ENCODE measurements around the gene TTI1.

The TTI1 gene

DNA sequence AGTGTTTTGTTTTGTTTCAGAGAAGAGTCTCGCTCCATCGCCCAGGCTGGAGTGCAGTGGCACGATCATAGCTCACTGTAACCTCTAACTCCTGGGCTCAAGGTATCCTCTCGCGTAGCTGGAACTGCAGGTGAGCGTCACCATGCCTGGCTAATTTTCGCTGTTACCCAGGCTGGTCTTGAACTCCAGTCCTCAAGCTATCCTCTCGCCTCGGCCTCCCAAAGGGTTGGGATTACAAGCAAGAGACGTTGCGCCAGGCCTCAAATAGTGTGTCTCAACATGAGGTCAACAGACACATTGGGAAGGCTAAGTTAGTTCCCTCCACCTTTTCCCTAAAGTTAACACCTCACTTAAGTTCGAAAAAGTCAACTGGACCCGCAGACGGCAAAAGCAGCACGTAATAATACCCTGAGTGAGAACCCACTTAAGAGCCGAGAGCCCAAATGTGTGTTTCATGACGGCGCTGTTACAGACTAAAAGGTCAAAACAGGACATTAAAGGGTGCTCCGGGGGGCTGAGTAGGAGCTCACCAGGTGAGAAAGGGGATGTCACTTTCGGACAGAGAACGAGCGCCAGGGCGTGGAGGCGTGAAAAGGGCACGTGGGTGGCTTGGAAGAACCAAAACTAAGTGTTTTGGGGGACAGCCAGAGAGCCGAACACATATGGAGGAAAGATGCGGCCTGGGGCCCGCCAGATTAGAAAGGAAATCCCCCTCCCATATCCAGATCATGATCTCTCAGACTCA lies 499 bp downstream of the TTI1 start:
- Histone ChIP-seq H3K9me3 (ENCODE audit: control insufficient read depth, insufficient read depth, low read depth, low read length) (no peaks in the 10 kb centered on the region), H3K4me1 (ENCODE audit: control insufficient read depth, insufficient read depth, low read length) (no peaks in the 10 kb centered on the region), H3K4me3 (ENCODE audit: low read depth, low read length) (peak overlapping the region; percentile 90), H3K36me3 (ENCODE audit: control insufficient read depth in 2 of 2, insufficient read depth in 1 of 2, low read length in 2 of 2) (peaks cover 5 to 49% of the 10 kb centered on the region in 2 experiments; a peak in 2 of 3 replicates), H3K27ac (ENCODE audit: extremely low read depth, low read depth, low read length) (peak overlapping the region; percentile 37; the same call in 1 of the 2 replicates)
- ChIA-PET CTCF (interaction anchor here (0.6 to 1.7 kb wide), 7 partner anchors 15 to 458 kb away, joined by 3 to 7 read pairs (median 4); no protein-coding TSS in a partner anchor), POLR2A (interaction anchor here (0.6 to 2.5 kb wide), 10 partner anchors 10 to 339 kb away, joined by 3 to 12 read pairs (median 4); partner anchors contain the start of gene CTNNBL1)
- TF ChIP-seq ZNF501 (tag by site-specific recombination; IDR thresholded peaks at IDR 0.05) (peak; percentile 36; the same call in 1 of the 2 replicates), ZFP37 (tag by site-specific recombination; IDR thresholded peaks at IDR 0.05) (no peak), ZFHX2 (tag by site-specific recombination; conservative IDR thresholded peaks at IDR 0.05) (peak; percentile 50), BCL11B (tag by site-specific recombination; IDR thresholded peaks at IDR 0.05; ENCODE audit: low read depth) (no peak), ZNF785 (tag by site-specific recombination; IDR thresholded peaks at IDR 0.05) (no peak)
- TF ChIP-seq, protein P1, sequence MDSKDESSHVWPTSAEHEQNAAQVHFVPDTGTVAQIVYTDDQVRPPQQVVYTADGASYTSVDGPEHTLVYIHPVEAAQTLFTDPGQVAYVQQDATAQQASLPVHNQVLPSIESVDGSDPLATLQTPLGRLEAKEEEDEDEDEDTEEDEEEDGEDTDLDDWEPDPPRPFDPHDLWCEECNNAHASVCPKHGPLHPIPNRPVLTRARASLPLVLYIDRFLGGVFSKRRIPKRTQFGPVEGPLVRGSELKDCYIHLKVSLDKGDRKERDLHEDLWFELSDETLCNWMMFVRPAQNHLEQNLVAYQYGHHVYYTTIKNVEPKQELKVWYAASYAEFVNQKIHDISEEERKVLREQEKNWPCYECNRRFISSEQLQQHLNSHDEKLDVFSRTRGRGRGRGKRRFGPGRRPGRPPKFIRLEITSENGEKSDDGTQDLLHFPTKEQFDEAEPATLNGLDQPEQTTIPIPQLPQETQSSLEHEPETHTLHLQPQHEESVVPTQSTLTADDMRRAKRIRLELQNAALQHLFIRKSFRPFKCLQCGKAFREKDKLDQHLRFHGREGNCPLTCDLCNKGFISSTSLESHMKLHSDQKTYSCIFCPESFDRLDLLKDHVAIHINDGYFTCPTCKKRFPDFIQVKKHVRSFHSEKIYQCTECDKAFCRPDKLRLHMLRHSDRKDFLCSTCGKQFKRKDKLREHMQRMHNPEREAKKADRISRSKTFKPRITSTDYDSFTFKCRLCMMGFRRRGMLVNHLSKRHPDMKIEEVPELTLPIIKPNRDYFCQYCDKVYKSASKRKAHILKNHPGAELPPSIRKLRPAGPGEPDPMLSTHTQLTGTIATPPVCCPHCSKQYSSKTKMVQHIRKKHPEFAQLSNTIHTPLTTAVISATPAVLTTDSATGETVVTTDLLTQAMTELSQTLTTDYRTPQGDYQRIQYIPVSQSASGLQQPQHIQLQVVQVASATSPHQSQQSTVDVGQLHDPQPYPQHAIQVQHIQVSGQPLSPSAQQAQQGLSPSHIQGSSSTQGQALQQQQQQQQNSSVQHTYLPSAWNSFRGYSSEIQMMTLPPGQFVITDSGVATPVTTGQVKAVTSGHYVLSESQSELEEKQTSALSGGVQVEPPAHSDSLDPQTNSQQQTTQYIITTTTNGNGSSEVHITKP (tag by site-specific recombination; IDR thresholded peaks at IDR 0.05): 0 out of 2 replicates have a peak, but pooled peaks have one; percentile 99

DNA sequence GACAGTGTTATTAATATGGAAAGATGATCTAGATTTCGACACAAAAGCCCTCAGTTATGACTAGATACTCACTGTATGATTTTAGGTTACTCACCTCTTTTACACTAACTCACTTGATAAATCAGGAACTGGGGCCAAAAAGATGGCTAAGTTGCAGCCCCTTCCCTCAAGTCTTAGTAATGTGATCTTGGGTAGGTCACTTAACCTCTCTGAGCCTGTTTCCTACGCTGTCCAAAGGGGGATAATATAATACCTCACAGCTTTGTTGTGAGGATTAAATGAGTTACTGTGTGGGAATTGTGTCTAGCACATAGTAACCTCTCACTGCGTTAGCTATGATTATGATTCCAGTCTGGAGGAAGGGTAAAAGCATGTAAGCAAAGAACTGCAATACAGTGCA lies 1.3 kb downstream of the TTI1 start:
- H3K9me3 ChIP-seq (ENCODE audit: control insufficient read depth, insufficient read depth, low read depth, low read length): no peaks in the 10 kb centered on the region
- H3K36me3 ChIP-seq (ENCODE audit: control insufficient read depth in 2 of 2, insufficient read depth in 1 of 2, low read length in 2 of 2): peaks cover 5 to 41% of the 10 kb centered on the region in 2 experiments; a peak in 2 of 3 replicates
- no peaks in the 10 kb centered on the region for H3K4me1 ChIP-seq (ENCODE audit: control insufficient read depth, insufficient read depth, low read length)
- POLR2A ChIA-PET: no interaction called here
- CTCF ChIA-PET: interaction anchor here (0.6 to 1.4 kb wide), 4 partner anchors 26 to 459 kb away, joined by 3 to 4 read pairs (median 3); no protein-coding TSS in a partner anchor
- H3K27ac ChIP-seq (ENCODE audit: extremely low read depth, low read depth, low read length): no peak overlapping the region
- no peak overlapping the region for H3K4me3 ChIP-seq (ENCODE audit: low read depth, low read length)
- TF ChIP-seq, protein P2, sequence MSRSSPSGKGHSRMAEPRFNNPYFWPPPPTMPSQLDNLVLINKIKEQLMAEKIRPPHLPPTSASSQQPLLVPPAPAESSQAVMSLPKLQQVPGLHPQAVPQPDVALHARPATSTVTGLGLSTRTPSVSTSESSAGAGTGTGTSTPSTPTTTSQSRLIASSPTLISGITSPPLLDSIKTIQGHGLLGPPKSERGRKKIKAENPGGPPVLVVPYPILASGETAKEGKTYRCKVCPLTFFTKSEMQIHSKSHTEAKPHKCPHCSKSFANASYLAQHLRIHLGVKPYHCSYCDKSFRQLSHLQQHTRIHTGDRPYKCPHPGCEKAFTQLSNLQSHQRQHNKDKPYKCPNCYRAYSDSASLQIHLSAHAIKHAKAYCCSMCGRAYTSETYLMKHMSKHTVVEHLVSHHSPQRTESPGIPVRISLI (tag by site-specific recombination; IDR thresholded peaks at IDR 0.05): no peak
- TF ChIP-seq ZNF274 (IDR thresholded peaks at IDR 0.05; ENCODE audit: low read length) (no peak), ZNF274 (tag by site-specific recombination; IDR thresholded peaks at IDR 0.05; ENCODE audit: borderline replicate concordance) (no peak)

DNA sequence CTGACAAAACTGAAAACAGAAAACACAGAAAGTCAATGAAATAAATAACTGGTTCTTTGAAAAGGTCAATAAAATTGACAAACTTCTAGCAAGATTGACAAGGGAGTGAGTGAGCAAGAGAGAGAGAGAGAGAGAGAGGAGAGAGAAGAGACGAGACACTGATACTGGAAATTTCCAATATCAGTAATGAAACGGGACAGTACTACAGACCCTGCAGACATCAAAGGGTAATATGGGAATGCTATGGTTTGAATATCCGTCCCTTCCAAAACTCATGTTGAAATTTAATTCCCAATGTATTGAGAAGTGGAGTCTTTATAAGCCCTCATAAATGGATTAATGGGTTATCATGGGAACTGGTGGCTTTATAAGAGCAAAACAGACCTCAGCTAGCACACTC lies 3.8 kb downstream of the TTI1 start:
- H3K4me1 ChIP-seq (ENCODE audit: control insufficient read depth, insufficient read depth, low read length): peaks cover 1% of the 10 kb centered on the region; the same call in 1 of the 2 replicates
- peaks cover 0 to 24% of the 10 kb centered on the region in 2 experiments; a peak in 2 of 3 replicates for H3K36me3 ChIP-seq (ENCODE audit: control insufficient read depth in 2 of 2, insufficient read depth in 1 of 2, low read length in 2 of 2)
- TF ChIP-seq ZBTB1 (tag by site-specific recombination; IDR thresholded peaks at IDR 0.05) (no peak), ZNF596 (tag by site-specific recombination; IDR thresholded peaks at IDR 0.05) (0 out of 2 replicates have a peak, but pooled peaks have one; percentile 26), SETDB1 (IDR thresholded peaks at IDR 0.05; ENCODE audit: insufficient read length, low read length) (peak; percentile 61), ZNF610 (tag by site-specific recombination; IDR thresholded peaks at IDR 0.05; ENCODE audit: borderline replicate concordance) (0 out of 2 replicates have a peak, but pooled peaks have one; percentile 36)
- H3K9me3 ChIP-seq (ENCODE audit: control insufficient read depth, insufficient read depth, low read depth, low read length): no peaks in the 10 kb centered on the region
- POLR2A ChIA-PET: no interaction called here
- H3K4me3 ChIP-seq (ENCODE audit: low read depth, low read length): no peak overlapping the region
- no peak overlapping the region for H3K27ac ChIP-seq (ENCODE audit: extremely low read depth, low read depth, low read length)
- CTCF ChIA-PET: interaction anchor here (1.4 kb wide), 1 partner anchor 28 kb away, joined by 5 read pairs; no protein-coding TSS in a partner anchor

Measured in HEK293 (cell line).